ENCODE measurements around the gene FAM111B.
"Not testable (repeated sequence)": the region's sequence is repeated elsewhere in the genome, so short reads cannot be mapped to it uniquely, and the experiment has no call there.

Gene FAM111B

GRCh38 chr11:59069087-59069486 is 38.0 kb upstream of the FAM111B start:
- DNase-seq = no peak
- intact Hi-C loops (cut with DNase I; ENCODE audit: low total_unique reads) = no loop called here
- Histone ChIP-seq H3K27ac (no peak overlapping the region), H3K4me1 (no peaks in the 10 kb centered on the region), H3K36me3 (no peaks in the 10 kb centered on the region), H3K27me3 (peaks cover 0 to 5% of the 10 kb centered on the region in 2 donors), H3K9me3 (no peaks in the 10 kb centered on the region), H3K4me3 (no peak overlapping the region)
- TF ChIP-seq, protein P1, sequence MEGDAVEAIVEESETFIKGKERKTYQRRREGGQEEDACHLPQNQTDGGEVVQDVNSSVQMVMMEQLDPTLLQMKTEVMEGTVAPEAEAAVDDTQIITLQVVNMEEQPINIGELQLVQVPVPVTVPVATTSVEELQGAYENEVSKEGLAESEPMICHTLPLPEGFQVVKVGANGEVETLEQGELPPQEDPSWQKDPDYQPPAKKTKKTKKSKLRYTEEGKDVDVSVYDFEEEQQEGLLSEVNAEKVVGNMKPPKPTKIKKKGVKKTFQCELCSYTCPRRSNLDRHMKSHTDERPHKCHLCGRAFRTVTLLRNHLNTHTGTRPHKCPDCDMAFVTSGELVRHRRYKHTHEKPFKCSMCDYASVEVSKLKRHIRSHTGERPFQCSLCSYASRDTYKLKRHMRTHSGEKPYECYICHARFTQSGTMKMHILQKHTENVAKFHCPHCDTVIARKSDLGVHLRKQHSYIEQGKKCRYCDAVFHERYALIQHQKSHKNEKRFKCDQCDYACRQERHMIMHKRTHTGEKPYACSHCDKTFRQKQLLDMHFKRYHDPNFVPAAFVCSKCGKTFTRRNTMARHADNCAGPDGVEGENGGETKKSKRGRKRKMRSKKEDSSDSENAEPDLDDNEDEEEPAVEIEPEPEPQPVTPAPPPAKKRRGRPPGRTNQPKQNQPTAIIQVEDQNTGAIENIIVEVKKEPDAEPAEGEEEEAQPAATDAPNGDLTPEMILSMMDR (IDR thresholded peaks at IDR 0.05) = no peak

DNA sequence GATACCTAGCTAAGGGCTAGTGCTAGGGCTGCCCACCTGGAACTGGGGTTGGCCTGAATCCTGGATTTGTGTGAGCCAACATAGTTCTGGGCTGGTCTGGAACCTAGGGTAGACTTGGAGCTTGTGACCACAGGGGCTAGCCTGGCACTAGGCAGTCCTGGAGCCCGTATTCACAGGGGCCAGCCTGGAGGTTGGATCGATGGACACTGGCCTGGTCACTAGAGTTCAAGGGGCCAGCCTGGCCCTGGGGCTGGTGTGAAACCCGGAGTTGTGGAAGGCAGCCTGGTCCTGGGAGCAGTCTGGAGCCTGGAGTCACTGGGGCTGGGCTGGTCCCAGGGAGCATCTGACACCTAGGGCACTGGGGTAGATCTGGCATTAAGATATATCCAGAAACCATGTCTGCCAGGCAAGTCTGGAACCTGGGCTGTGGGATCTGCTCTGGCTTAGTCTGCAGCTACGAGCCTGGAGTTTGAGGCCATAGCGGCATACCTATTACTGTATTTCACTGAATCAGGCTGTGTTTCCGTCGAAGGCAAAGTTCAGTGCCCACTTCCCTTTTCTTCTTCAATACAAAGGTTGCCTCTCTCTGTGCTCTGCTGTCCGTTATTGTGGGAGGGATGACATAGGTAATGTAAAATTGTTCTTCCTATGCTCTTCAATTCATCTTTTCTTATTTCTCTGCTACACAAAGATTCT is 30.0 kb upstream of the FAM111B start:
- Histone ChIP-seq H3K27ac (no peak overlapping the region), H3K4me1 (no peaks in the 10 kb centered on the region), H3K27me3 (peaks cover 0 to 16% of the 10 kb centered on the region in 2 donors), H3K36me3 (no peaks in the 10 kb centered on the region), H3K9me3 (no peaks in the 10 kb centered on the region), H3K4me3 (no peak overlapping the region)
- no peak for DNase-seq
- intact Hi-C loops (cut with DNase I; ENCODE audit: low total_unique reads) = no loop called here
- TF ChIP-seq, protein P1 (IDR thresholded peaks at IDR 0.05) = no peak

GRCh38 chr11:59078435-59078834 is 28.6 kb upstream of the FAM111B start:
- H3K4me1 ChIP-seq = no peaks in the 10 kb centered on the region
- H3K9me3 ChIP-seq = no peaks in the 10 kb centered on the region
- TF ChIP-seq, protein P1 (IDR thresholded peaks at IDR 0.05) = no peak
- peaks cover 0 to 16% of the 10 kb centered on the region in 2 donors for H3K27me3 ChIP-seq
- intact Hi-C loops (cut with DNase I; ENCODE audit: low total_unique reads) = no loop called here
- DNase-seq = no peak
- H3K27ac ChIP-seq = no peak overlapping the region
- H3K4me3 ChIP-seq = no peak overlapping the region
- H3K36me3 ChIP-seq = no peaks in the 10 kb centered on the region

- peaks cover 0 to 16% of the 10 kb centered on the region in 2 donors for H3K27me3 ChIP-seq
- no peaks in the 10 kb centered on the region for H3K36me3 ChIP-seq
- no peak overlapping the region for H3K4me3 ChIP-seq
- intact Hi-C loops (cut with DNase I; ENCODE audit: low total_unique reads) = no loop called here
- no peak for DNase-seq
- no peak overlapping the region for H3K27ac ChIP-seq
- H3K4me1 ChIP-seq = no peaks in the 10 kb centered on the region
- H3K9me3 ChIP-seq = no peaks in the 10 kb centered on the region
- TF ChIP-seq, protein P1 (IDR thresholded peaks at IDR 0.05) = no peak
These were observed 28.0 kb upstream of the FAM111B start for GRCh38 chr11:59079086-59079485.

GRCh38 chr11:59080421-59080820 is 26.6 kb upstream of the FAM111B start:
- H3K27ac ChIP-seq; H3K9me3 ChIP-seq; H3K36me3 ChIP-seq; intact Hi-C loops (cut with DNase I; ENCODE audit: low total_unique reads); H3K4me3 ChIP-seq; H3K4me1 ChIP-seq; DNase-seq: not testable (repeated sequence)
- peaks cover 0 to 16% of the 10 kb centered on the region in 2 donors for H3K27me3 ChIP-seq

GRCh38 chr11:59081430-59082020 is 25.5 kb upstream of the FAM111B start:
- H3K4me1 ChIP-seq; intact Hi-C loops (cut with DNase I; ENCODE audit: low total_unique reads); H3K36me3 ChIP-seq; H3K27ac ChIP-seq; DNase-seq; H3K4me3 ChIP-seq; H3K27me3 ChIP-seq; H3K9me3 ChIP-seq: not testable (repeated sequence)

- H3K36me3 ChIP-seq; H3K4me3 ChIP-seq; H3K4me1 ChIP-seq; H3K9me3 ChIP-seq; H3K27ac ChIP-seq; H3K27me3 ChIP-seq; DNase-seq; intact Hi-C loops (cut with DNase I; ENCODE audit: low total_unique reads): not testable (repeated sequence)
These were observed 21.0 kb upstream of the FAM111B start, which contains the start of gene GLYATL1B for GRCh38 chr11:59086007-59086406. Gene GLYATL1B (plus strand): TSS chr11:59086307. CDS start chr11:59086307, 0 bp downstream.
